ENCODE measurements around the gene ZFYVE26.
"Not testable (repeated sequence)": the region's sequence is repeated elsewhere in the genome, so short reads cannot be mapped to it uniquely, and the experiment has no call there.

- not testable (repeated sequence) for TF ChIP-seq EZH2 (IDR thresholded peaks at IDR 0.05); FOXP2 (optimal IDR thresholded peaks at IDR 0.05; ENCODE audit: control extremely low read depth, extremely low read length, insufficient read depth)
These were observed 107.0 kb downstream of the ZFYVE26 start for GRCh38 chr14:67709346-67709745.
